H9 (cell line): ENCODE measurements around the gene CEP112. TPM values are rescaled to one million over a fixed set of nuclear protein-coding genes. Genes with fewer than 3 reads are reported as not detected.

Source experiments
- DNase-seq: peaks from one replicate; pipeline ENCODE4 v3.0.0-alpha.2; 2017
- H2AFZ ChIP-seq: one replicate; pipeline ENCODE4 v1.6.1; 2013; ENCODE audit warnings: mild to moderate bottlenecking, low read length, control low read depth, moderate library complexity
- H2AK5ac ChIP-seq: 2 replicates; pipeline ENCODE4 v1.6.1; 2013; ENCODE audit warnings: low read length, control low read depth, mixed read lengths; ENCODE audit not compliant: insufficient read length
- H2BK120ac ChIP-seq: one replicate; pipeline ENCODE4 v1.6.1; 2013; ENCODE audit warnings: low read depth, mild to moderate bottlenecking, low read length, control low read depth, inconsistent platforms; ENCODE audit not compliant: poor library complexity, severe bottlenecking
- H2BK12ac ChIP-seq: 2 replicates; pipeline ENCODE4 v1.6.1; 2013; ENCODE audit warnings: low read length, control low read depth, mixed read lengths, low read depth; ENCODE audit not compliant: insufficient read length
- H2BK15ac ChIP-seq: 2 replicates; pipeline ENCODE4 v1.6.1; 2013; ENCODE audit warnings: low read depth, low read length, control low read depth
- H2BK20ac ChIP-seq: one replicate; pipeline ENCODE4 v1.6.1; 2013; ENCODE audit warnings: low read depth, mild to moderate bottlenecking, low read length, control low read depth, inconsistent platforms; ENCODE audit not compliant: poor library complexity, severe bottlenecking
- H2BK5ac ChIP-seq: 2 replicates; pipeline ENCODE4 v1.6.1; 2013; ENCODE audit warnings: low read length, control low read depth, mixed read lengths; ENCODE audit not compliant: insufficient read length
- H3K14ac ChIP-seq: 2 replicates; pipeline ENCODE4 v1.6.1; 2013; ENCODE audit warnings: low read length, control low read depth; ENCODE audit not compliant: insufficient read depth
- H3K18ac ChIP-seq: 2 replicates; pipeline ENCODE4 v1.6.1; 2013; ENCODE audit warnings: low read depth, mild to moderate bottlenecking, mixed read lengths, low read length, control low read depth; ENCODE audit not compliant: insufficient read length
- H3K23ac ChIP-seq: 2 replicates; pipeline ENCODE4 v1.6.1; 2013; ENCODE audit warnings: low read length, control low read depth, mixed read lengths, low read depth; ENCODE audit not compliant: insufficient read length
- H3K23me2 ChIP-seq: 2 replicates; pipeline ENCODE4 v1.6.1; 2013; ENCODE audit warnings: low read depth, mild to moderate bottlenecking, mixed read lengths, low read length, control low read depth; ENCODE audit not compliant: insufficient read length, poor library complexity, severe bottlenecking
- H3K27ac ChIP-seq: 2 replicates; pipeline ENCODE4 v1.5.1; 2013; ENCODE audit warnings: low read length, control low read depth, mixed read lengths, low read depth; ENCODE audit not compliant: insufficient read length
- H3K27me3 ChIP-seq: 2 replicates; pipeline ENCODE4 v1.6.1; 2013; ENCODE audit warnings: low read length, control low read depth, inconsistent platforms; ENCODE audit not compliant: insufficient read depth
- H3K4ac ChIP-seq: 2 replicates; pipeline ENCODE4 v1.6.1; 2013; ENCODE audit warnings: low read depth, mild to moderate bottlenecking, control low read depth, inconsistent platforms, low read length, moderate library complexity
- H3K4me1 ChIP-seq: 2 replicates; pipeline ENCODE4 v1.6.1; 2013; ENCODE audit warnings: low read length, control low read depth, inconsistent platforms; ENCODE audit not compliant: insufficient read depth
- H3K4me2 ChIP-seq: 2 replicates; pipeline ENCODE4 v1.6.1; 2013; ENCODE audit warnings: low read length, control low read depth, mixed read lengths; ENCODE audit not compliant: insufficient read length, insufficient read depth
- H3K56ac ChIP-seq: 2 replicates; pipeline ENCODE4 v1.6.1; 2013; ENCODE audit warnings: low read depth, mild to moderate bottlenecking, mixed read lengths, low read length, control low read depth; ENCODE audit not compliant: insufficient read length
- H3K79me1 ChIP-seq: 2 replicates; pipeline ENCODE4 v1.6.1; 2013; ENCODE audit warnings: low read depth, mild to moderate bottlenecking, moderate library complexity, low read length, control low read depth, inconsistent platforms; ENCODE audit not compliant: insufficient read depth, poor library complexity, severe bottlenecking
- H3K79me2 ChIP-seq: 2 replicates; pipeline ENCODE4 v1.6.1; 2013; ENCODE audit warnings: low read length, control low read depth, inconsistent platforms; ENCODE audit not compliant: insufficient read depth
- H3K9ac ChIP-seq: 2 replicates; pipeline ENCODE4 v1.6.1; 2013; ENCODE audit warnings: low read length, control low read depth, mixed read lengths; ENCODE audit not compliant: insufficient read length; ENCODE audit errors: extremely low read depth
- H3K9me3 ChIP-seq: one replicate; pipeline ENCODE4 v1.6.1; 2013; ENCODE audit warnings: low read depth, low read length, inconsistent platforms; ENCODE audit not compliant: control insufficient read depth
- H3T11ph ChIP-seq: one replicate; pipeline ENCODE4 v1.6.1; 2013; ENCODE audit warnings: mild to moderate bottlenecking, low read length, control low read depth, inconsistent platforms
- H4K20me1 ChIP-seq: one replicate; pipeline ENCODE4 v1.6.1; 2013; ENCODE audit not compliant: control insufficient read depth, insufficient read length, insufficient read depth
- H4K5ac ChIP-seq: 2 replicates; pipeline ENCODE4 v1.6.1; 2013; ENCODE audit warnings: low read depth, mild to moderate bottlenecking, mixed read lengths, low read length, control low read depth; ENCODE audit not compliant: insufficient read length
- H4K8ac ChIP-seq: replicated peaks from 2 replicates; pipeline ENCODE4 v1.6.1; 2013; ENCODE audit warnings: low read length, control low read depth, mixed read lengths, low read depth; ENCODE audit not compliant: insufficient read length
- H4K91ac ChIP-seq: 2 replicates; pipeline ENCODE4 v1.6.1; 2013; ENCODE audit warnings: low read depth, mild to moderate bottlenecking, moderate library complexity, mixed read lengths, low read length, control low read depth; ENCODE audit not compliant: insufficient read length
- H3K27ac Mint-ChIP-seq, 3 experiments: 2 replicates in 2 of 3; 3 replicates in 1 of 3; pipeline ENCODE4 v1.8.0; 2020 to 2021; ENCODE audit warnings: mixed read lengths in 3 of 3, mild to moderate bottlenecking in 1 of 3, moderate library complexity in 1 of 3
- H3K27me3 Mint-ChIP-seq: 2 replicates; pipeline ENCODE4 v1.8.0; 2021; ENCODE audit warnings: low read depth, mild to moderate bottlenecking, moderate library complexity, mixed read lengths
- H3K36me3 Mint-ChIP-seq, 3 experiments: 2 replicates in 2 of 3; 3 replicates in 1 of 3; pipeline ENCODE4 v1.8.0; 2020 to 2021; ENCODE audit warnings: low read depth in 3 of 3, mixed read lengths in 3 of 3; ENCODE audit not compliant: insufficient read depth in 1 of 3
- H3K4me1 Mint-ChIP-seq, 2 experiments: 2 replicates each; pipeline ENCODE4 v1.8.0; 2020; ENCODE audit warnings: mixed read lengths in 2 of 2
- H3K4me3 Mint-ChIP-seq, 2 experiments: 2 replicates in 1 of 2; 3 replicates in 1 of 2; pipeline ENCODE4 v1.8.0; 2020 to 2021; ENCODE audit warnings: mild to moderate bottlenecking in 2 of 2, mixed read lengths in 2 of 2, moderate library complexity in 1 of 2
- H3K9me3 Mint-ChIP-seq, 2 experiments: 2 replicates in 1 of 2; 3 replicates in 1 of 2; pipeline ENCODE4 v1.8.0; 2020; ENCODE audit warnings: mild to moderate bottlenecking in 2 of 2, mixed read lengths in 2 of 2, moderate library complexity in 1 of 2
- WGBS: extraction: QIAGEN DNeasy Blood & Tissue Kit; methylation state at CpG from one replicate; pipeline ENCODE4 v1.1.7; 2013; ENCODE audit warnings: missing lambda C conversion rate, low lambda C conversion rate, mixed read lengths; ENCODE audit not compliant: insufficient read length; ENCODE audit errors: extremely low coverage; 5-methylcytosine and 5-hydroxymethylcytosine counted together
- total RNA-seq: library from RNA; stranded (reverse); gene quantifications from 2 replicates; pipeline ENCODE4 v1.2.1, GENCODE V29; 2021
- TF ChIP-seq, protein P1 (sequence below): fragments of 200-600 bp; sonication (generic); conservative IDR thresholded peaks from 3 replicates; pipeline ENCODE4 v1.8.0; 2021; ENCODE audit warnings: antibody characterized with exemption, mild to moderate bottlenecking

The CEP112 gene
- total RNA-seq, 1 experiment from 2014 or later: 5.4 TPM

DNA sequence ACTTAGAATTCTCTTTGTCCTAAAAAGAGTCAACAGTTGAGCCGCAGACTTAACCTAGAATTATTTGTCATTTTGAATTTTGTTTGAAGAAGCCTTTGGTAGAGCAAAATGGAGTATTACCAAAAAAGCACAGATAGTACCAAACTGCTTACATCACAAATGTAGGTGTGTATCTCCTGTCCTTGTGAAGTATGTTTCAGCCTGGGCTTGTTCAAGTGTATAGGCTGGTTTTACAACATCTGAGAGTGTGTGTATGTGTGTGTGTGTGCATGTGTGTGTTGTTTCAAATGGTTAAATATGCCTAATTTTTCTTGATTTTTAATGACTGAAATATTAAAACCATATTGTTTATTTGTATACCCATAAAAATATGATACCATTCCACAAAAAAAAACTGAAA lies 441.8 kb downstream of the CEP112 start:
- Mint-ChIP-seq H3K4me1 (peaks cover 5 to 10% of the 10 kb centered on the region in 2 experiments; a peak in 2 of 4 replicates), H3K27ac (no peak overlapping the region), H3K4me3 (no peak overlapping the region), H3K36me3 (no peaks in the 10 kb centered on the region), H3K9me3 (no peaks in the 10 kb centered on the region), H3K27me3 (no peaks in the 10 kb centered on the region)
- Histone ChIP-seq H2BK15ac (no peak overlapping the region), H3K56ac (no peak overlapping the region), H3K18ac (no peak overlapping the region), H4K8ac (no peak overlapping the region), H4K91ac (no peak overlapping the region), H2BK5ac (no peak overlapping the region), H3K79me1 (no peaks in the 10 kb centered on the region), H3K9ac (no peak overlapping the region), H3T11ph (no peak overlapping the region), H2BK12ac (no peak overlapping the region), H3K9me3 (no peaks in the 10 kb centered on the region), H3K79me2 (no peaks in the 10 kb centered on the region), H4K20me1 (no peaks in the 10 kb centered on the region), H2BK20ac (no peak overlapping the region), H3K4me2 (no peak overlapping the region), H3K27me3 (no peaks in the 10 kb centered on the region), H3K27ac (no peak overlapping the region), H2BK120ac (no peak overlapping the region), H2AK5ac (no peak overlapping the region), H3K4me1 (no peaks in the 10 kb centered on the region), H3K23ac (no peak overlapping the region), H3K23me2 (no peaks in the 10 kb centered on the region), H2AFZ (no peak overlapping the region), H3K4ac (no peak overlapping the region), H4K5ac (no peak overlapping the region), H3K14ac (no peak overlapping the region)
- no CpG with 5 or more reads among the region's 1 CpG for WGBS
- TF ChIP-seq, protein P1, sequence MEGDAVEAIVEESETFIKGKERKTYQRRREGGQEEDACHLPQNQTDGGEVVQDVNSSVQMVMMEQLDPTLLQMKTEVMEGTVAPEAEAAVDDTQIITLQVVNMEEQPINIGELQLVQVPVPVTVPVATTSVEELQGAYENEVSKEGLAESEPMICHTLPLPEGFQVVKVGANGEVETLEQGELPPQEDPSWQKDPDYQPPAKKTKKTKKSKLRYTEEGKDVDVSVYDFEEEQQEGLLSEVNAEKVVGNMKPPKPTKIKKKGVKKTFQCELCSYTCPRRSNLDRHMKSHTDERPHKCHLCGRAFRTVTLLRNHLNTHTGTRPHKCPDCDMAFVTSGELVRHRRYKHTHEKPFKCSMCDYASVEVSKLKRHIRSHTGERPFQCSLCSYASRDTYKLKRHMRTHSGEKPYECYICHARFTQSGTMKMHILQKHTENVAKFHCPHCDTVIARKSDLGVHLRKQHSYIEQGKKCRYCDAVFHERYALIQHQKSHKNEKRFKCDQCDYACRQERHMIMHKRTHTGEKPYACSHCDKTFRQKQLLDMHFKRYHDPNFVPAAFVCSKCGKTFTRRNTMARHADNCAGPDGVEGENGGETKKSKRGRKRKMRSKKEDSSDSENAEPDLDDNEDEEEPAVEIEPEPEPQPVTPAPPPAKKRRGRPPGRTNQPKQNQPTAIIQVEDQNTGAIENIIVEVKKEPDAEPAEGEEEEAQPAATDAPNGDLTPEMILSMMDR: no peak
- no peak for DNase-seq
